H1 (cell line): Measurements from ENCODE around the gene TEX11.

ENCODE experiments used
- CHD1 ChIP-seq: IDR thresholded peaks from 2 replicates; pipeline ENCODE4 v1.6.1; 2012; ENCODE audit warnings: low read depth, low read length, improper control_type of control experiment
- ZNF274 ChIP-seq: IDR thresholded peaks from 2 replicates; pipeline ENCODE4 v1.7.0; 2012; ENCODE audit warnings: low read length, borderline replicate concordance; ENCODE audit errors: extremely low read depth
- TF ChIP-seq, protein P1 (sequence below): IDR thresholded peaks from 2 replicates; pipeline ENCODE4 v1.6.1; 2012; ENCODE audit warnings: low read length, inconsistent platforms
- TF ChIP-seq, protein P2 (sequence below), 3 experiments: IDR thresholded peaks; 1 replicate in 2 of 3; 2 replicates in 1 of 3; pipeline versions ENCODE4 v1.5.1 to v1.6.1; 2011; ENCODE audit warnings: low read length in 3 of 3, mild to moderate bottlenecking in 3 of 3, inconsistent platforms in 2 of 3, low read depth in 1 of 3, moderate library complexity in 1 of 3; ENCODE audit not compliant: insufficient read depth in 1 of 3; ENCODE audit errors: control extremely low read depth in 1 of 3

DNA sequence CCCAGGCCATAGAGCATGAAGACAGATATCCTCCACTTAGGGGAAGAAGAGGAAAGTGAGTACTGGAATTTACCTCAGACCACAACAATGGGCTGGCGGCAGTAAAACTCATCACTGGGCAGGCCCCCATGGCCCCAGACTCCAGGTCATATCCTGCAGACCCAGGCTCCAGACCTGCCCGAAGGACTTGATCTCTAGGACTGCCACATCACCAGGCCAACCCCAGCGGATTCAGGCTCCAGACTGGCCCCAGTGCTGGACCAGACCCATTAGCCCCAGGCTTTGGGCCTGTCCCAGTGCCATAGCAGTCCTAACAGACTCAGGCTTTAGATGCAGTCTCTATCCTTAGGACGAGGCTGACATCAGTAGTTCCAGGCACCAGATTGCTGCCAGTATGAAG is 273.3 kb downstream of the TEX11 start:
- TF ChIP-seq ZNF274 (no peak), CHD1 (no peak)
- TF ChIP-seq, protein P1, sequence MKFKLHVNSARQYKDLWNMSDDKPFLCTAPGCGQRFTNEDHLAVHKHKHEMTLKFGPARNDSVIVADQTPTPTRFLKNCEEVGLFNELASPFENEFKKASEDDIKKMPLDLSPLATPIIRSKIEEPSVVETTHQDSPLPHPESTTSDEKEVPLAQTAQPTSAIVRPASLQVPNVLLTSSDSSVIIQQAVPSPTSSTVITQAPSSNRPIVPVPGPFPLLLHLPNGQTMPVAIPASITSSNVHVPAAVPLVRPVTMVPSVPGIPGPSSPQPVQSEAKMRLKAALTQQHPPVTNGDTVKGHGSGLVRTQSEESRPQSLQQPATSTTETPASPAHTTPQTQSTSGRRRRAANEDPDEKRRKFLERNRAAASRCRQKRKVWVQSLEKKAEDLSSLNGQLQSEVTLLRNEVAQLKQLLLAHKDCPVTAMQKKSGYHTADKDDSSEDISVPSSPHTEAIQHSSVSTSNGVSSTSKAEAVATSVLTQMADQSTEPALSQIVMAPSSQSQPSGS, result no peak
- TF ChIP-seq, protein P2, sequence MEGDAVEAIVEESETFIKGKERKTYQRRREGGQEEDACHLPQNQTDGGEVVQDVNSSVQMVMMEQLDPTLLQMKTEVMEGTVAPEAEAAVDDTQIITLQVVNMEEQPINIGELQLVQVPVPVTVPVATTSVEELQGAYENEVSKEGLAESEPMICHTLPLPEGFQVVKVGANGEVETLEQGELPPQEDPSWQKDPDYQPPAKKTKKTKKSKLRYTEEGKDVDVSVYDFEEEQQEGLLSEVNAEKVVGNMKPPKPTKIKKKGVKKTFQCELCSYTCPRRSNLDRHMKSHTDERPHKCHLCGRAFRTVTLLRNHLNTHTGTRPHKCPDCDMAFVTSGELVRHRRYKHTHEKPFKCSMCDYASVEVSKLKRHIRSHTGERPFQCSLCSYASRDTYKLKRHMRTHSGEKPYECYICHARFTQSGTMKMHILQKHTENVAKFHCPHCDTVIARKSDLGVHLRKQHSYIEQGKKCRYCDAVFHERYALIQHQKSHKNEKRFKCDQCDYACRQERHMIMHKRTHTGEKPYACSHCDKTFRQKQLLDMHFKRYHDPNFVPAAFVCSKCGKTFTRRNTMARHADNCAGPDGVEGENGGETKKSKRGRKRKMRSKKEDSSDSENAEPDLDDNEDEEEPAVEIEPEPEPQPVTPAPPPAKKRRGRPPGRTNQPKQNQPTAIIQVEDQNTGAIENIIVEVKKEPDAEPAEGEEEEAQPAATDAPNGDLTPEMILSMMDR (IDR thresholded peaks at IDR 0.05; ENCODE audit: control extremely low read depth in 1 of 3, insufficient read depth in 1 of 3, low read depth in 1 of 3, low read length in 3 of 3), result no peak
